GM23338 (cell line): ENCODE data around the gene AKNA. TPM values are rescaled to one million over a fixed set of nuclear protein-coding genes. Genes with fewer than 3 reads are reported as not detected.

Experiments
- ATAC-seq: fragments of 200-7000 bp; cut with Tn5 transposase; 3 replicates; pipeline ENCODE4 v1.9.1; 2020
- DNase-seq: peaks from one replicate; pipeline ENCODE4 v3.0.0-alpha.2; 2015; ENCODE audit warnings: low spot score
- H2AFZ ChIP-seq: fragments of 200-600 bp; sonication (generic); 2 replicates; pipeline ENCODE4 v1.8.0; 2016; ENCODE audit warnings: antibody characterized with exemption, mild to moderate bottlenecking, moderate library complexity
- H3F3A ChIP-seq: fragments of 200-600 bp; sonication (generic); replicated peaks from 2 replicates; pipeline ENCODE4 v1.8.0; 2017; ENCODE audit warnings: antibody characterized with exemption, mixed run types, low read depth
- H3K27ac ChIP-seq: fragments of 200-600 bp; sonication (generic); 2 replicates; pipeline ENCODE4 v1.6.1; 2016; ENCODE audit warnings: low read depth
- H3K27me3 ChIP-seq: fragments of 200-600 bp; sonication (generic); 2 replicates; pipeline ENCODE4 v1.8.0; 2016; ENCODE audit warnings: mild to moderate bottlenecking, mixed run types, moderate library complexity; ENCODE audit not compliant: insufficient read depth
- H3K36me3 ChIP-seq: fragments of 200-600 bp; sonication (generic); 2 replicates; pipeline ENCODE4 v1.8.0; 2016; ENCODE audit warnings: mild to moderate bottlenecking; ENCODE audit not compliant: insufficient read depth
- H3K4me1 ChIP-seq: fragments of 200-600 bp; sonication (generic); 2 replicates; pipeline ENCODE4 v1.8.0; 2016; ENCODE audit warnings: mild to moderate bottlenecking, moderate library complexity; ENCODE audit not compliant: insufficient read depth
- H3K4me2 ChIP-seq: fragments of 200-600 bp; sonication (generic); 2 replicates; pipeline ENCODE4 v1.7.1; 2017; ENCODE audit warnings: mixed run types
- H3K4me3 ChIP-seq: fragments of 200-600 bp; sonication (generic); 2 replicates; pipeline ENCODE4 v1.6.1; 2016; ENCODE audit warnings: mixed run types
- H3K79me2 ChIP-seq: fragments of 200-600 bp; sonication (generic); replicated peaks from 2 replicates; pipeline ENCODE4 v1.8.0; 2017; ENCODE audit warnings: mild to moderate bottlenecking; ENCODE audit not compliant: insufficient read depth
- H3K9me2 ChIP-seq: fragments of 200-600 bp; sonication (generic); 2 replicates; pipeline ENCODE4 v1.8.0; 2017; ENCODE audit not compliant: insufficient read depth
- H4K20me1 ChIP-seq: fragments of 200-600 bp; sonication (generic); replicated peaks from 2 replicates; pipeline ENCODE4 v1.8.0; 2017; ENCODE audit warnings: mild to moderate bottlenecking; ENCODE audit not compliant: insufficient read depth
- H3K27ac Mint-ChIP-seq: 2 replicates; pipeline ENCODE4 v1.8.0; 2020; ENCODE audit warnings: inconsistent platforms, mild to moderate bottlenecking, moderate library complexity, mixed read lengths
- H3K27me3 Mint-ChIP-seq: 3 replicates; pipeline ENCODE4 v1.8.0; 2022; ENCODE audit warnings: low read depth, mild to moderate bottlenecking, moderate library complexity, mixed read lengths, inconsistent platforms; ENCODE audit not compliant: insufficient read depth, poor library complexity
- H3K36me3 Mint-ChIP-seq: 3 replicates; pipeline ENCODE4 v1.8.0; 2021; ENCODE audit warnings: low read depth, mild to moderate bottlenecking, inconsistent platforms, moderate library complexity, mixed read lengths
- H3K4me1 Mint-ChIP-seq: 3 replicates; pipeline ENCODE4 v1.8.0; 2020; ENCODE audit warnings: mild to moderate bottlenecking, inconsistent platforms, mixed read lengths
- H3K4me3 Mint-ChIP-seq: 3 replicates; pipeline ENCODE4 v1.8.0; 2021; ENCODE audit warnings: moderate library complexity, mild to moderate bottlenecking, inconsistent platforms, mixed read lengths
- H3K9me3 Mint-ChIP-seq: 3 replicates; pipeline ENCODE4 v1.8.0; 2020; ENCODE audit warnings: moderate library complexity, mild to moderate bottlenecking, inconsistent platforms, mixed read lengths
- EZH2 ChIP-seq: fragments of 200-600 bp; sonication (generic); IDR thresholded peaks from one replicate; pipeline ENCODE4 v1.8.0; 2017; ENCODE audit warnings: antibody characterized with exemption, mild to moderate bottlenecking, low read depth; ENCODE audit not compliant: unreplicated experiment
- EZH2phosphoT487 ChIP-seq: fragments of 200-600 bp; sonication (generic); IDR thresholded peaks from one replicate; pipeline ENCODE4 v1.8.1; 2018; ENCODE audit warnings: antibody characterized with exemption; ENCODE audit not compliant: unreplicated experiment
- JUNB ChIP-seq: IDR thresholded peaks from one replicate; pipeline ENCODE4 v1.6.1; 2016; ENCODE audit warnings: antibody characterized with exemption; ENCODE audit not compliant: unreplicated experiment
- NANOG ChIP-seq: IDR thresholded peaks from 2 replicates; pipeline ENCODE4 v1.6.1; 2016; ENCODE audit warnings: antibody characterized with exemption, borderline replicate concordance
- POLR2AphosphoS5 ChIP-seq: IDR thresholded peaks from 2 replicates; pipeline ENCODE4 v1.6.1; 2016; ENCODE audit warnings: antibody characterized with exemption, low read depth
- ZNF331 ChIP-seq: fragments of 250-450 bp; sonication (Bioruptor Pico); IDR thresholded peaks from 2 replicates; pipeline ENCODE4 v1.5.0; 2020; ENCODE audit warnings: low read depth, mild to moderate bottlenecking, moderate library complexity
- polyA plus RNA-seq: library from polyadenylated mRNA; unstranded; fragments of >200 nt; fragmentation: Nextera tagmentation; extraction: Ambion mirVana; gene quantifications from 2 replicates; pipeline ENCODE4 v1.2.1, GENCODE V29; 2016
- total RNA-seq: library from RNA; depleted of rRNA; stranded (reverse); fragments of >200 nt; shearing (Covaris generic); gene quantifications from 2 replicates; pipeline ENCODE4 v1.2.3, GENCODE V29; 2014
- TF ChIP-seq, protein P1 (sequence below): IDR thresholded peaks from one replicate; pipeline ENCODE4 v1.6.1; 2018; ENCODE audit warnings: antibody characterized with exemption; ENCODE audit not compliant: unreplicated experiment
- TF ChIP-seq, protein P2 (sequence below): fragments of 250-450 bp; sonication (Bioruptor Pico); IDR thresholded peaks from 2 replicates; pipeline ENCODE4 v1.5.0; 2020; ENCODE audit warnings: mild to moderate bottlenecking, moderate library complexity
- TF ChIP-seq, protein P3 (sequence below), 2 experiments: fragments of 200-600 bp in 1 of 2; sonication (generic) in 1 of 2; conservative IDR thresholded peaks; 2 replicates each; pipeline versions ENCODE4 v1.5.1 to v1.6.1; 2016 to 2017; ENCODE audit warnings: antibody characterized with exemption in 2 of 2, low read depth in 2 of 2, mild to moderate bottlenecking in 2 of 2, moderate library complexity in 1 of 2
- TF ChIP-seq, protein P4 (sequence below): IDR thresholded peaks from 2 replicates; pipeline ENCODE4 v1.6.1; 2016; ENCODE audit warnings: antibody characterized with exemption

Gene AKNA
- total and polyA plus RNA-seq, 2 experiments from 2014 or later, result 9.0 to 28.1 TPM

DNA sequence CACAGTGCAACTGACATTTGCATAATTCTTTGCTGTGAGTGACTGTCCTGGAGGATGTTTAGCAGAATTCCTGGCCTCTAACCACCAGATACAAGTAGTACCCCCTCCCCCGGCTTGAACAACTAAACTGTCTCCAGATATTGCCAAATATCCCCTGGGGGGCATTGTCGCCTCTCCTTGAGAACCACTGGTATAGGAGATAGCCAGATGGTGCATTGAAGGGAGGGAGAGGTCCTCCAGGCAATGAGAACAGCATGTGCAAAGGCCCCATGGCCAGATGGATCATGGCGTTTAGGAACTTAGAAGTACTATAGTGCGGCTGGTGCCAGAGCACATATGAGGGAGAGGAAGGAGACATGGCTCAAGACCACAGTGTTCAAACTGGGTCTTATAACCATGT lies 83.8 kb downstream of the AKNA start:
- Histone ChIP-seq H3K36me3 (no peaks in the 10 kb centered on the region), H3K9me2 (no peaks in the 10 kb centered on the region), H3K4me3 (no peak overlapping the region), H3K27ac (no peak overlapping the region), H3F3A (peaks cover 6% of the 10 kb centered on the region; the same call in 1 of the 2 replicates), H3K79me2 (no peaks in the 10 kb centered on the region), H4K20me1 (no peaks in the 10 kb centered on the region), H3K4me1 (no peaks in the 10 kb centered on the region), H3K4me2 (no peak overlapping the region), H2AFZ (no peak overlapping the region), H3K27me3 (no peaks in the 10 kb centered on the region)
- Mint-ChIP-seq H3K27me3 (peaks cover 7% of the 10 kb centered on the region), H3K9me3 (no peaks in the 10 kb centered on the region), H3K4me1 (peaks cover 4% of the 10 kb centered on the region), H3K36me3 (peaks cover 6% of the 10 kb centered on the region; the same call in 2 of the 3 replicates), H3K27ac (no peak overlapping the region), H3K4me3 (no peak overlapping the region)
- ATAC-seq (no peak), DNase-seq (no peak)
- TF ChIP-seq, protein P1, sequence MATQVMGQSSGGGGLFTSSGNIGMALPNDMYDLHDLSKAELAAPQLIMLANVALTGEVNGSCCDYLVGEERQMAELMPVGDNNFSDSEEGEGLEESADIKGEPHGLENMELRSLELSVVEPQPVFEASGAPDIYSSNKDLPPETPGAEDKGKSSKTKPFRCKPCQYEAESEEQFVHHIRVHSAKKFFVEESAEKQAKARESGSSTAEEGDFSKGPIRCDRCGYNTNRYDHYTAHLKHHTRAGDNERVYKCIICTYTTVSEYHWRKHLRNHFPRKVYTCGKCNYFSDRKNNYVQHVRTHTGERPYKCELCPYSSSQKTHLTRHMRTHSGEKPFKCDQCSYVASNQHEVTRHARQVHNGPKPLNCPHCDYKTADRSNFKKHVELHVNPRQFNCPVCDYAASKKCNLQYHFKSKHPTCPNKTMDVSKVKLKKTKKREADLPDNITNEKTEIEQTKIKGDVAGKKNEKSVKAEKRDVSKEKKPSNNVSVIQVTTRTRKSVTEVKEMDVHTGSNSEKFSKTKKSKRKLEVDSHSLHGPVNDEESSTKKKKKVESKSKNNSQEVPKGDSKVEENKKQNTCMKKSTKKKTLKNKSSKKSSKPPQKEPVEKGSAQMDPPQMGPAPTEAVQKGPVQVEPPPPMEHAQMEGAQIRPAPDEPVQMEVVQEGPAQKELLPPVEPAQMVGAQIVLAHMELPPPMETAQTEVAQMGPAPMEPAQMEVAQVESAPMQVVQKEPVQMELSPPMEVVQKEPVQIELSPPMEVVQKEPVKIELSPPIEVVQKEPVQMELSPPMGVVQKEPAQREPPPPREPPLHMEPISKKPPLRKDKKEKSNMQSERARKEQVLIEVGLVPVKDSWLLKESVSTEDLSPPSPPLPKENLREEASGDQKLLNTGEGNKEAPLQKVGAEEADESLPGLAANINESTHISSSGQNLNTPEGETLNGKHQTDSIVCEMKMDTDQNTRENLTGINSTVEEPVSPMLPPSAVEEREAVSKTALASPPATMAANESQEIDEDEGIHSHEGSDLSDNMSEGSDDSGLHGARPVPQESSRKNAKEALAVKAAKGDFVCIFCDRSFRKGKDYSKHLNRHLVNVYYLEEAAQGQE, result no peak
- TF ChIP-seq NANOG (no peak), ZNF331 (CRISPR knock-in tag) (no peak), EZH2 (no peak), POLR2AphosphoS5 (no peak), JUNB (no peak), EZH2phosphoT487 (no peak)
- TF ChIP-seq, protein P2, sequence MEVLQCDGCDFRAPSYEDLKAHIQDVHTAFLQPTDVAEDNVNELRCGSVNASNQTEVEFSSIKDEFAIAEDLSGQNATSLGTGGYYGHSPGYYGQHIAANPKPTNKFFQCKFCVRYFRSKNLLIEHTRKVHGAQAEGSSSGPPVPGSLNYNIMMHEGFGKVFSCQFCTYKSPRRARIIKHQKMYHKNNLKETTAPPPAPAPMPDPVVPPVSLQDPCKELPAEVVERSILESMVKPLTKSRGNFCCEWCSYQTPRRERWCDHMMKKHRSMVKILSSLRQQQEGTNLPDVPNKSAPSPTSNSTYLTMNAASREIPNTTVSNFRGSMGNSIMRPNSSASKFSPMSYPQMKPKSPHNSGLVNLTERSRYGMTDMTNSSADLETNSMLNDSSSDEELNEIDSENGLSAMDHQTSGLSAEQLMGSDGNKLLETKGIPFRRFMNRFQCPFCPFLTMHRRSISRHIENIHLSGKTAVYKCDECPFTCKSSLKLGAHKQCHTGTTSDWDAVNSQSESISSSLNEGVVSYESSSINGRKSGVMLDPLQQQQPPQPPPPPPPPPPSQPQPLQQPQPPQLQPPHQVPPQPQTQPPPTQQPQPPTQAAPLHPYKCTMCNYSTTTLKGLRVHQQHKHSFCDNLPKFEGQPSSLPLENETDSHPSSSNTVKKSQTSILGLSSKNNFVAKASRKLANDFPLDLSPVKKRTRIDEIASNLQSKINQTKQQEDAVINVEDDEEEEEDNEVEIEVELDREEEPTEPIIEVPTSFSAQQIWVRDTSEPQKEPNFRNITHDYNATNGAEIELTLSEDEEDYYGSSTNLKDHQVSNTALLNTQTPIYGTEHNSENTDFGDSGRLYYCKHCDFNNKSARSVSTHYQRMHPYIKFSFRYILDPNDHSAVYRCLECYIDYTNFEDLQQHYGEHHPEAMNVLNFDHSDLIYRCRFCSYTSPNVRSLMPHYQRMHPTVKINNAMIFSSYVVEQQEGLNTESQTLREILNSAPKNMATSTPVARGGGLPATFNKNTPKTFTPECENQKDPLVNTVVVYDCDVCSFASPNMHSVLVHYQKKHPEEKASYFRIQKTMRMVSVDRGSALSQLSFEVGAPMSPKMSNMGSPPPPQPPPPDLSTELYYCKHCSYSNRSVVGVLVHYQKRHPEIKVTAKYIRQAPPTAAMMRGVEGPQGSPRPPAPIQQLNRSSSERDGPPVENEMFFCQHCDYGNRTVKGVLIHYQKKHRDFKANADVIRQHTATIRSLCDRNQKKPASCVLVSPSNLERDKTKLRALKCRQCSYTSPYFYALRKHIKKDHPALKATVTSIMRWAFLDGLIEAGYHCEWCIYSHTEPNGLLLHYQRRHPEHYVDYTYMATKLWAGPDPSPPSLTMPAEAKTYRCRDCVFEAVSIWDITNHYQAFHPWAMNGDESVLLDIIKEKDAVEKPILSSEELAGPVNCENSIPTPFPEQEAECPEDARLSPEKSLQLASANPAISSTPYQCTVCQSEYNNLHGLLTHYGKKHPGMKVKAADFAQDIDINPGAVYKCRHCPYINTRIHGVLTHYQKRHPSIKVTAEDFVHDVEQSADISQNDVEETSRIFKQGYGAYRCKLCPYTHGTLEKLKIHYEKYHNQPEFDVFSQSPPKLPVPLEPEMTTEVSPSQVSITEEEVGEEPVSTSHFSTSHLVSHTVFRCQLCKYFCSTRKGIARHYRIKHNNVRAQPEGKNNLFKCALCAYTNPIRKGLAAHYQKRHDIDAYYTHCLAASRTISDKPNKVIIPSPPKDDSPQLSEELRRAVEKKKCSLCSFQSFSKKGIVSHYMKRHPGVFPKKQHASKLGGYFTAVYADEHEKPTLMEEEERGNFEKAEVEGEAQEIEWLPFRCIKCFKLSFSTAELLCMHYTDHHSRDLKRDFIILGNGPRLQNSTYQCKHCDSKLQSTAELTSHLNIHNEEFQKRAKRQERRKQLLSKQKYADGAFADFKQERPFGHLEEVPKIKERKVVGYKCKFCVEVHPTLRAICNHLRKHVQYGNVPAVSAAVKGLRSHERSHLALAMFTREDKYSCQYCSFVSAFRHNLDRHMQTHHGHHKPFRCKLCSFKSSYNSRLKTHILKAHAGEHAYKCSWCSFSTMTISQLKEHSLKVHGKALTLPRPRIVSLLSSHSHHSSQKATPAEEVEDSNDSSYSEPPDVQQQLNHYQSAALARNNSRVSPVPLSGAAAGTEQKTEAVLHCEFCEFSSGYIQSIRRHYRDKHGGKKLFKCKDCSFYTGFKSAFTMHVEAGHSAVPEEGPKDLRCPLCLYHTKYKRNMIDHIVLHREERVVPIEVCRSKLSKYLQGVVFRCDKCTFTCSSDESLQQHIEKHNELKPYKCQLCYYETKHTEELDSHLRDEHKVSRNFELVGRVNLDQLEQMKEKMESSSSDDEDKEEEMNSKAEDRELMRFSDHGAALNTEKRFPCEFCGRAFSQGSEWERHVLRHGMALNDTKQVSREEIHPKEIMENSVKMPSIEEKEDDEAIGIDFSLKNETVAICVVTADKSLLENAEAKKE (CRISPR knock-in tag), result no peak
- TF ChIP-seq, protein P3, sequence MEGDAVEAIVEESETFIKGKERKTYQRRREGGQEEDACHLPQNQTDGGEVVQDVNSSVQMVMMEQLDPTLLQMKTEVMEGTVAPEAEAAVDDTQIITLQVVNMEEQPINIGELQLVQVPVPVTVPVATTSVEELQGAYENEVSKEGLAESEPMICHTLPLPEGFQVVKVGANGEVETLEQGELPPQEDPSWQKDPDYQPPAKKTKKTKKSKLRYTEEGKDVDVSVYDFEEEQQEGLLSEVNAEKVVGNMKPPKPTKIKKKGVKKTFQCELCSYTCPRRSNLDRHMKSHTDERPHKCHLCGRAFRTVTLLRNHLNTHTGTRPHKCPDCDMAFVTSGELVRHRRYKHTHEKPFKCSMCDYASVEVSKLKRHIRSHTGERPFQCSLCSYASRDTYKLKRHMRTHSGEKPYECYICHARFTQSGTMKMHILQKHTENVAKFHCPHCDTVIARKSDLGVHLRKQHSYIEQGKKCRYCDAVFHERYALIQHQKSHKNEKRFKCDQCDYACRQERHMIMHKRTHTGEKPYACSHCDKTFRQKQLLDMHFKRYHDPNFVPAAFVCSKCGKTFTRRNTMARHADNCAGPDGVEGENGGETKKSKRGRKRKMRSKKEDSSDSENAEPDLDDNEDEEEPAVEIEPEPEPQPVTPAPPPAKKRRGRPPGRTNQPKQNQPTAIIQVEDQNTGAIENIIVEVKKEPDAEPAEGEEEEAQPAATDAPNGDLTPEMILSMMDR (conservative IDR thresholded peaks at IDR 0.05; ENCODE audit: low read depth in 2 of 2), result no peak
- TF ChIP-seq, protein P4, sequence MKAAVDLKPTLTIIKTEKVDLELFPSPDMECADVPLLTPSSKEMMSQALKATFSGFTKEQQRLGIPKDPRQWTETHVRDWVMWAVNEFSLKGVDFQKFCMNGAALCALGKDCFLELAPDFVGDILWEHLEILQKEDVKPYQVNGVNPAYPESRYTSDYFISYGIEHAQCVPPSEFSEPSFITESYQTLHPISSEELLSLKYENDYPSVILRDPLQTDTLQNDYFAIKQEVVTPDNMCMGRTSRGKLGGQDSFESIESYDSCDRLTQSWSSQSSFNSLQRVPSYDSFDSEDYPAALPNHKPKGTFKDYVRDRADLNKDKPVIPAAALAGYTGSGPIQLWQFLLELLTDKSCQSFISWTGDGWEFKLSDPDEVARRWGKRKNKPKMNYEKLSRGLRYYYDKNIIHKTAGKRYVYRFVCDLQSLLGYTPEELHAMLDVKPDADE, result no peak
